Esophagus mucosa (tissue), 1 donor: ENCODE measurements around the gene CRMP1. TPM values are rescaled to one million over a fixed set of nuclear protein-coding genes. Genes with fewer than 3 reads are reported as not detected.

Source experiments
- ATAC-seq: fragments of 200-7000 bp; cut with Tn5 transposase; one replicate; pipeline ENCODE4 v1.9.1; 2020
- total RNA-seq: library from RNA; stranded (reverse); gene quantifications from one replicate; pipeline ENCODE4 v1.2.4, GENCODE V29; 2023
- donor health status: DM: yes; HTN: yes; CAD: no.

Gene CRMP1
- total RNA-seq, 1 donor from 2014 or later = 1.8 TPM

DNA sequence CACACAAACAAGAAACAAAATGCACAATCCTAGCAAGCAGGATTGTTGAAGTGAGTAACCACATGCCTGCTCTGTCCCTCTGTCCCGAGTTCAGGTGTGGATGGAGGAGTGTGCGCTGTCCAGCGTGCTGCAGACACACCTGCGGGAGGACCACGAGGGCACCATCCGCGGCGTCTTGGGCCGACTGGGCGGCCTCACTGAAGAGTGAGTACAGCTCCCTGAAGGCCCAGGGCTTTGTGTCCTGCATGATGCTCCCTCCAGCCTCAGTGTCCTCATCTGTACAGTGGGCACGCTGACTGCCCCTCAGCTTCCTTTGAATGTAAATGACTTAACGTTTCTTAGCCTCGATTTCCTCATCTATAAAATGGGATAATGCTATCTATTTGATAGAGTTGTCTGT, 99.4 kb downstream of the CRMP1 start:
- no peak for ATAC-seq

DNA sequence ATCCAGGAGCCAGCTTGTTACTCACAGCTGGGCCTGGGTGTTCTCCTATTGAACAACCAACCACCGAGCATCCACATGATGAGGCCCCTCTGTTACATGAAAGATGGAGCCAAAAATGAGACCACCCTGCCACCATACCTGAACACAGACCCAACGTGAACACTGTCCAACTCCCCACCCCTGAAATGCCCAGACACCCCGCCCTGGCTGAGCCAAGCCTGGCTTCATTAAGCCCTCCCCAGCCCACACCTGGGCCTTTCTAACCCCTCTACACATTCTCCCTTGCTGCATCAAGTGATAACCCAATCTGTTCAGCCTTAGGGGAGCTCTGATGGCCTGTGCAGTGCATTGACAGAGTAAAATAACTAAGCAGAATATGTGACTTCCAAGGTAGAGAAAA, 101.2 kb downstream of the CRMP1 start:
- ATAC-seq = no peak

GRCh38 chr4:5790546-5790857, 102.4 kb downstream of the CRMP1 start:
- no peak for ATAC-seq

GRCh38 chr4:5789141-5789540, 103.7 kb downstream of the CRMP1 start:
- no peak for ATAC-seq

DNA sequence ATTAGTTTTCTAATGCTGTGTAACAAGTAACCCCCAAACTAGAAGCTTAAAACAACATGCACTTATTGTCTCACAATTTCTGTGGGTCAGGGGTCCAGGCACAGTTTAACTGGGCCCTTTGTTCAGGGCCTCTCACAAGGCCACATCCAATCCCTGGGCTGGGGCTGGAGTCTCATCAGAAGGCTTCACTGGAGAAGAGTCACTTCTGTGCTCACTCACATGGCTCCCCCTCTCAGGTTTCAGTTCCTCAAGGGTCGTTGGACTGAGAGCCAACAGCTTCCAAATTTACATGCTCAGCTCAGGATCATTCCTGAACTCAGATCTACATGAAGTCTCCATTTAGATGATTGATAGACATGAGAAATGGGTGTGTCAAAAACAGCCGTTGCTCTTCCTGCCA, 104.7 kb downstream of the CRMP1 start:
- no peak for ATAC-seq

- ATAC-seq = no peak
Measured at GRCh38 chr4:5787311-5787710, 105.6 kb downstream of the CRMP1 start.

DNA sequence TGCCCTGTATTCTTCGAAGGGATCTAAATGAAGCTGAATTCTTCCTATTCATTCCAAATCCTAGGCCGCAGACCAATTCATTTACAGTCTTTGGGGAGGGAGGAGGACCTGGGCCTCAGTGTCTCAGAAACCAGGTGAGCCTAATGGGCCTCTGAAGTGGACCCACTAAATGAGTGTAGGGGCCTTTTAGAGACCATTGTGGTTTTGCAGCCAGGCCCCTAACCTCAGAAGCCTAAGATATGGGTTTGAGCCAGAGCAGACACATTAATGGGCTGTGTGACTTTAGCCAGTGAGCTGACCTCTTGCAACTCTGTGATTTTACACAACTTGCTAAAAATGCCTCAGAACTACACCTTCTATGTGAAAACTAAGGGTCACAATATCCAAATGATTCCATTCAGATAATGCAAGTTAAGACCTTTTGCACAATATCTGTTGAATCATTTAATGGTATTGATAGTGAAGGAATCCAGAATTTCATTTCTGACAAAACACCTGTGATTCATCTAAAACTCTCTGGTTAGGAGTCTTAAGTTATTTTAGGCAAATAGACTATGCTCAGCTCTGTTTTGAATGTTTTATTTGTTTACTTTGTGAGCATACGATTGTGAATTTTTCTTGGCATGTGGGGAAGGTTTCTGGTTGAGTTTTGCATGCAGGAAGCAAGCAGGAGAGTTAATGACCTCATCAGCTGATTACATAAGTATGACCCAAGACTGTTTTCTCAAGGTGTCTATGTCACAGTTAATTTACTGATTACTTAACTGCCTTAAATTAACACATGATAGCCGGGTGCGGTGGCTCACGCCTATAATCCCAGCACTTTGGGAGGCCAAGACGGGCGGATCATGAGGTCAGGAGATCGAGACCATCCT, 106.8 kb downstream of the CRMP1 start:
- peak; percentile 73 for ATAC-seq

DNA sequence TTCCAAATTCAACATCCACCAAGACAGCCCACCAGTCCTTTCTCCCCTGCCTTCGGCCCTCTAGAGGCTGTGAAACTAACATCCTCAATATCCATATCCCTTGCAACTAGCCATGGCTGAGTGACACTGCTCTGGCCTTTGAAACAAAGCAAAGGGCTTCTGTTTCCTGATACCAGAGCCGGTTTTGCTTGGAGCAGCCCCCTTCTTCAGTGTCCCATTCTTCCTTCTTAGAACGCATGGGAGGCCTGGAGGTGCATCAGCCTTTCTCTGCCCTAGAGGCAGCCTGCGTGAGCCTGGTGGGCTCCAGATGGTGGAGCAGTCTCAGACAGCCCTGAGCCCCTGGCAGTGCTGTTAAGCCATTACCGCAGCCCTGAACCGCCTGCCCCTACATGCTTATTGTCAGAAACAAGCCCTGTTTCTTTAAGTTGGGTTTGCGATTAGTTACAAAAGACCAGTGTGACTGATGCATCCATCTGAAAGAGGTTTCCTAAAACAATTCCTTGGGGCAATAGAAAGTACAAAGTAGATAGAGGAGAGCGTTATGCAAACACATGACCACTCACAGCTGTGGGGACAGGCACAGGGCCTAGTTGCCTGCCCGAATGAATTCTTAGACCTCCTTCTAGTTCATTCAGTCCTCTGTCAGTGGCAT, 107.8 kb downstream of the CRMP1 start:
- no peak for ATAC-seq

DNA sequence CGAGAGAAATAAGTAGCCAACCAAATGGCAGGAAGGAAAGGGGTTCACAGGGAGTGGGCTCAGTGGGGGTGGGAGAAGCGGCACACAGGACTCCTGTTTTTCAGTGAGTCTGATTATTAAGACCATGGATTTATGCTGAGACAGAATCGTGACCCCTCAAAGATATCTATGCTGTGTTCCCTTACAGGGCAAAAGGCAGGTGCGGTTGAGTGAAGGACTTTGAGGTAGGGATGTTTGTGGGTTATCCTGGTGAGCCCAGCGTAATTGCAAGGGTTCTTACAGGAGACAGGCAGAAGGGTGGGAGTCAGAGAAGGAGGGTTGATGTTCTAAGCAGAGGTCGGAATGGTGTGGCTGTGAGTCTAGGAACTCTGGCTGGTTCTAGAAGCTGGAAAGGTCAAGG, 108.9 kb downstream of the CRMP1 start:
- no peak for ATAC-seq

- ATAC-seq = no peak
Measured at GRCh38 chr4:5783486-5783885, 109.4 kb downstream of the CRMP1 start.

DNA sequence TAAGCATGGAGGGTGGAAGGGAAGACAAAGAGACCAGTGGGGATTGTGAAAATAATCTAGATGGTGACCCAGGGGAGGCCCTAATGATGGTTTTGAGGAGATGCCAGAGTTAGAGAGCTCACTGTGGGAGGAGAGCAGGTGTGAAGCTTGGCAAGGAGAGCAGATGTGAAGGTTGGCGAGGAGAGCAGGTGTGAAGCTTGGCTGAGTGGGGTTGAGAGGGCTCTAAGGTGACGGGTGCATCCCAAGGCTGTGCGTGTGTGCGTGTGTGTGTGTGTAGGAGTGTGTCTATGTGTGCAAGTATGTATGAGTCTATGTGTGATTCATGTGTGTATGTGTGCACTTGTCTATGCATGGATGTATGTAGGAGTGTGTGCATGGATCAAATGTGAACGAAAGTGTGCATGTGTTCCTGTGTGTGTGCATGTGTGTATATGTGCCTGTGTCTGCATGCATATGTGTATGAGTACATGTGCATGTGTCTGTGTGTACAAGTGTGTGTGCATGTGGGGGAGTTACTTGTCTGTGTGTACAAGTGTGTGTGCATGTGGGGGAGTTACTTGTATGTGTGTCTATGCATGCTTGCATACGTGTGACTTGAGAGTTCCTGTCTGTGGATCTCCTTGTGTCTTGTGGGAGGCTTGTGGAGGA, 109.9 kb downstream of the CRMP1 start:
- no peak for ATAC-seq

GRCh38 chr4:5781691-5782090, 111.2 kb downstream of the CRMP1 start:
- no peak for ATAC-seq

- peak; percentile 28 for ATAC-seq
Measured at GRCh38 chr4:5780831-5781480, 111.9 kb downstream of the CRMP1 start.

DNA sequence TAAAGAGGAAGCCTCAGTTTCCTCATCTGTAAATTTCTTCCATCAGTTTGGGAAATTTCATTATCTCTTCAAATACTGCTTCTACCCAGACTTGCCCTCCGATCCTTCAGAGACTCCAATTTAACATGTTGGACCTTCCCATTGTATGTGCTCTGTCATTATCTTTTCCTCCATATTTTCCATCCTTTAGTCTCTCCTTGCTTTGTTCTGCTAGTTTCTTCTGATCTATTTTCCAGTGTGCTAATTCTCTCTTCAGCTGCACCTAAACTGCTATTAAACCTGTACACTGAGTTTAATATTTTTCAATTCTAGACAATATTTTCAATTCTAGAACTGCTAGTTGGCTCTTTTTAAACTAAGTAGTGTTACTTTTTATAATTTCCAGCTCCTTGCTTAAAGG, 116.4 kb downstream of the CRMP1 start:
- no peak for ATAC-seq

GRCh38 chr4:5774416-5775036, 118.4 kb downstream of the CRMP1 start:
- no peak for ATAC-seq

DNA sequence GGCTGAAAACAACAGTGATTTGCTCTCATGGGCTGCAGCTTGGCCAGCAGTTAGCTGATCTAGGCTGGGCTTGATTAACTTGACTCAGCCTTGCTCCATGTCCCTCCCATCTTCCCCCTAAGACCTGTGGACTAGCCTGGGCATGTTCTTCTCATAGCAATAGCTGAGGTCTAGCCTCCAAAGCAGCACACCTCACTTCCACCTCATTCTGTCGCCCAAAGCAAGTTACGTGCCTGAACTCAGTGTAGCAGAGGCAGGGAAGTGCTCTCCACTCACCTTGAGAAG, 119.7 kb downstream of the CRMP1 start:
- ATAC-seq = peak; percentile 98

- ATAC-seq = peak; percentile 3
Measured at GRCh38 chr4:5772528-5773270, 120.2 kb downstream of the CRMP1 start.

Other genes with a start within 250 kb of the CRMP1 start
- 1.8 TPM for gene EVC2, start 184.5 kb downstream of the CRMP1 start, total RNA-seq
- gene EVC, start 181.9 kb downstream of the CRMP1 start, total RNA-seq = 5.8 TPM
- 0.04 TPM for gene C4orf50, start 125.3 kb upstream of the CRMP1 start, total RNA-seq